Lung (tissue), 12 donors: ENCODE measurements around the gene YBX2. TPM values are rescaled to one million over a fixed set of nuclear protein-coding genes. Genes with fewer than 3 reads are reported as not detected.

Source experiments
- ATAC-seq: fragments of 200-7000 bp; cut with Tn5 transposase; one replicate; pipeline ENCODE4 v1.9.1; 2020; ENCODE audit warnings: moderate number of reproducible peaks; ENCODE audit not compliant: insufficient read depth, low FRiP score
- DNase-seq, 3 donors: peaks; one replicate each; pipeline ENCODE4 v3.0.0-alpha.2; 2013 to 2017
- H3K27ac ChIP-seq, 2 donors: one replicate each; pipeline ENCODE4 v1.5.1; 2013; ENCODE audit warnings: mild to moderate bottlenecking in 2 of 2, moderate library complexity in 2 of 2, control low read depth in 1 of 2, inconsistent platforms in 1 of 2, low read depth in 1 of 2, low read length in 1 of 2
- H3K27me3 ChIP-seq, 3 donors: one replicate each; pipeline ENCODE4 v1.5.1; 2013; ENCODE audit warnings: low read length in 2 of 3; ENCODE audit not compliant: control insufficient read depth in 3 of 3, insufficient read depth in 3 of 3
- H3K36me3 ChIP-seq, 4 donors: one replicate each; pipeline ENCODE4 v1.5.1; 2013; ENCODE audit warnings: low read length in 4 of 4, mild to moderate bottlenecking in 1 of 4, moderate library complexity in 1 of 4; ENCODE audit not compliant: control insufficient read depth in 4 of 4, insufficient read depth in 4 of 4
- H3K4me1 ChIP-seq, 5 donors: one replicate each; pipeline ENCODE4 v1.5.1; 2013; ENCODE audit warnings: low read length in 5 of 5, mild to moderate bottlenecking in 2 of 5, moderate library complexity in 1 of 5; ENCODE audit not compliant: control insufficient read depth in 5 of 5, insufficient read depth in 5 of 5
- H3K4me3 ChIP-seq: one replicate; pipeline ENCODE4 v1.5.1; 2013; ENCODE audit warnings: mild to moderate bottlenecking, control low read depth, moderate library complexity
- H3K9ac ChIP-seq, 2 donors: one replicate each; pipeline ENCODE4 v1.5.1; 2013; ENCODE audit warnings: low read length in 2 of 2, control low read depth in 1 of 2; ENCODE audit not compliant: insufficient read depth in 1 of 2
- H3K9me3 ChIP-seq, 4 donors: one replicate each; pipeline ENCODE4 v1.5.1; 2013; ENCODE audit warnings: low read length in 3 of 4, mild to moderate bottlenecking in 1 of 4, moderate library complexity in 1 of 4; ENCODE audit not compliant: control insufficient read depth in 4 of 4, insufficient read depth in 3 of 4
- CTCF ChIP-seq: IDR thresholded peaks from 2 replicates; pipeline ENCODE4 v1.5.1; 2012; ENCODE audit warnings: mild to moderate bottlenecking; ENCODE audit errors: control extremely low read depth, extremely low read depth
- WGBS, 2 donors: extraction: QIAGEN DNeasy Blood & Tissue Kit; methylation state at CpG; one replicate each; pipeline ENCODE4 v1.1.7; 2013; 5-methylcytosine and 5-hydroxymethylcytosine counted together
- polyA plus RNA-seq, 2 donors: library from polyadenylated mRNA; stranded (reverse); fragments of 200-250 nt; gene quantifications; one replicate each; pipeline ENCODE4 v1.2.1, GENCODE V29; 2013
- total RNA-seq, 2 donors: library from RNA; depleted of rRNA in 1 of 2; stranded (reverse); fragments of >200 nt in 1 of 2; gene quantifications; one replicate each; pipeline ENCODE4 v1.2.1, GENCODE V29; 2014 to 2021
- donor health status: control.
- donor health status: control.
- donor health status: Bipolar disorder and iron deficiency.
- donor health status: healthy.
- donor health status: DM: yes; HTN: yes; CAD: no.

YBX2 gene
- total and polyA plus RNA-seq, 4 donors, result 0.03 to 0.57 (median 0.40) TPM

GRCh38 chr17:7266784-7267183 lies 27.7 kb downstream of the YBX2 start:
- TF ChIP-seq CTCF, result no peak
- Histone ChIP-seq H3K9ac (no peak overlapping the region), H3K27me3 (peaks cover 0 to 18% (median 16%) of the 10 kb centered on the region in 3 donors), H3K4me1 (peaks cover 0 to 6% (median 0%) of the 10 kb centered on the region in 5 donors), H3K36me3 (no peaks in the 10 kb centered on the region), H3K27ac (no peak overlapping the region), H3K4me3 (no peak overlapping the region), H3K9me3 (no peaks in the 10 kb centered on the region)
- ATAC-seq (no peak), DNase-seq (no peak)
- 69 to 70% methylated on average over 1 of the region's 1 CpG for WGBS, 2 donors

- H3K27ac ChIP-seq, result peak overlapping the region in 1 of 2 donors; percentile 90
- no peak overlapping the region for H3K9ac ChIP-seq
Measured at GRCh38 chr17:7263801-7264078, 30.7 kb downstream of the YBX2 start.

GRCh38 chr17:7262935-7263800 lies 31.3 kb downstream of the YBX2 start:
- 5 to 6% methylated on average over 26 of the region's 26 CpGs for WGBS, 2 donors
- Histone ChIP-seq H3K36me3 (peaks cover 0 to 10% (median 3%) of the 10 kb centered on the region in 4 donors), H3K9ac (peak overlapping the region; percentile 16 to 28), H3K27me3 (peaks cover 0 to 23% (median 18%) of the 10 kb centered on the region in 3 donors), H3K4me1 (peaks cover 0 to 11% (median 0%) of the 10 kb centered on the region in 5 donors), H3K27ac (peak overlapping the region in 1 of 2 donors; percentile 90), H3K9me3 (no peaks in the 10 kb centered on the region), H3K4me3 (peak overlapping the region; percentile 57)
- peak; percentile 38 to 61 (median 45) for DNase-seq
- TF ChIP-seq CTCF, result no peak
- peak; percentile 25 for ATAC-seq

More at GRCh38 chr17:7263801-7264078, 30.7 kb downstream of the YBX2 start:
- ATAC-seq, result no peak
- Histone ChIP-seq H3K4me3 (no peak overlapping the region), H3K9me3 (no peaks in the 10 kb centered on the region), H3K4me1 (peaks cover 0 to 11% (median 0%) of the 10 kb centered on the region in 5 donors), H3K36me3 (peaks cover 0 to 10% (median 2%) of the 10 kb centered on the region in 4 donors), H3K27me3 (peaks cover 0 to 23% (median 18%) of the 10 kb centered on the region in 3 donors)
- TF ChIP-seq CTCF, result no peak
- 38 to 42% methylated on average over 4 of the region's 4 CpGs for WGBS, 2 donors
- no peak for DNase-seq
